ENCODE measurements around the gene NCAM1.

The NCAM1 gene

DNA sequence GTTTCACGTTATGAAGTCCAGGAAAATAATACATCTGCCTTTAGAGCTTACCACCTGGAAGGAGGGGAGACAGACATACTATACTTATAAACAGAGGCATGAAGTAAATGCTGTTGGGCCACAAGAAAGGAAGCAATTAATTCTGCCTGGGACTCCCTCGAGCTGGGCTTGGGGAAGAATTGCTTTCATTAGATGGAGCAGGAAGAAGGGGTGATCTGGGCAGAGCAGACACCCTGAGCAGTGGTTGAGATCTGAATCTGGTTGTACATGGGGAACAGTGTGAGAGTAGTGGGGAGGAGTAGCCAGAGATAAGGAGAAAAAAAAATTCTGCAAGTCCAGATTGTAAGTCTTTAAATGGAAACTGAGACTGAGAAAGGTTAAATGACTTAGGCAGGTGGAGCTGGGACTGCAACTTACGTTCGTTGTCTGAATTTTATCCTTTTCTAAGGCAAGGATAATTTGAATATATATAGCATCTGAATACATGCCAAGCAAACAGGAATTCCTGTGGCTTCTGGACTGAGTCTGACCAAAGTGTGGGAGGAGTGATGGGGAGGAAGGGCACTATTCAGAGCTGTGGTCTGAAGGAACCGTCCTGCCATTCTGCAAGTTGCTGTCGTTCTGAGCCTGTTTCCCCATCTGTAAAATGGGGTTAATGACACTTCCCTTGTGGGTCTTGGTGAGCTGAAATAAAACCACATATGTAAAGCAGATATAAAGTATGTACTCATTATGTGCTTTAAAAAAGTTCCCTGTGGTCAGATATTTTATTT lies 7.9 kb downstream of the NCAM1 start:
- TF ChIP-seq, protein P1, sequence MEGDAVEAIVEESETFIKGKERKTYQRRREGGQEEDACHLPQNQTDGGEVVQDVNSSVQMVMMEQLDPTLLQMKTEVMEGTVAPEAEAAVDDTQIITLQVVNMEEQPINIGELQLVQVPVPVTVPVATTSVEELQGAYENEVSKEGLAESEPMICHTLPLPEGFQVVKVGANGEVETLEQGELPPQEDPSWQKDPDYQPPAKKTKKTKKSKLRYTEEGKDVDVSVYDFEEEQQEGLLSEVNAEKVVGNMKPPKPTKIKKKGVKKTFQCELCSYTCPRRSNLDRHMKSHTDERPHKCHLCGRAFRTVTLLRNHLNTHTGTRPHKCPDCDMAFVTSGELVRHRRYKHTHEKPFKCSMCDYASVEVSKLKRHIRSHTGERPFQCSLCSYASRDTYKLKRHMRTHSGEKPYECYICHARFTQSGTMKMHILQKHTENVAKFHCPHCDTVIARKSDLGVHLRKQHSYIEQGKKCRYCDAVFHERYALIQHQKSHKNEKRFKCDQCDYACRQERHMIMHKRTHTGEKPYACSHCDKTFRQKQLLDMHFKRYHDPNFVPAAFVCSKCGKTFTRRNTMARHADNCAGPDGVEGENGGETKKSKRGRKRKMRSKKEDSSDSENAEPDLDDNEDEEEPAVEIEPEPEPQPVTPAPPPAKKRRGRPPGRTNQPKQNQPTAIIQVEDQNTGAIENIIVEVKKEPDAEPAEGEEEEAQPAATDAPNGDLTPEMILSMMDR (IDR thresholded peaks at IDR 0.05; ENCODE audit: low read depth, low read length), result no peak
- H3K4me3 ChIP-seq (ENCODE audit: low read depth, low read length), result no peak overlapping the region

DNA sequence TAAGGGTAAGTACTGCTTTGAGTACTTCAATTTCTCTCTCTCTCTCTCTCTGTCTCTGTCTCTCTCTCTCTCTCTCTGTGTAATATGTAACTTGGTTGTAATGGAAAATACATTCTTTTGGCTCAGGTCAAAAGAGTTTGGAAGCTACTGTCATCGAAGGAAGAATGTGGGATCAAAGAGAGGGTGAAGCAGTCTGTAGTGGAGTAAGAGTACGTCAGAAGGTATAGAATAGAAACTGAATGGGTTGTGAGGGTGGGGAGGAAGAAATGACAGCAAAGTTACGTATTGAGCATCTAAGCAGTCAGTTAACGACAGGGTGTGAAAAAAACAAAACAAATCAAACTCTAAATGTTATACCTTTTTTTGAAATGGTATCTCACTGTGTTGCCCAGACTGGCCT lies 10.0 kb downstream of the NCAM1 start:
- no peak overlapping the region for H3K4me3 ChIP-seq (ENCODE audit: low read depth, low read length)
- TF ChIP-seq, protein P1 (IDR thresholded peaks at IDR 0.05; ENCODE audit: low read depth, low read length), result no peak

DNA sequence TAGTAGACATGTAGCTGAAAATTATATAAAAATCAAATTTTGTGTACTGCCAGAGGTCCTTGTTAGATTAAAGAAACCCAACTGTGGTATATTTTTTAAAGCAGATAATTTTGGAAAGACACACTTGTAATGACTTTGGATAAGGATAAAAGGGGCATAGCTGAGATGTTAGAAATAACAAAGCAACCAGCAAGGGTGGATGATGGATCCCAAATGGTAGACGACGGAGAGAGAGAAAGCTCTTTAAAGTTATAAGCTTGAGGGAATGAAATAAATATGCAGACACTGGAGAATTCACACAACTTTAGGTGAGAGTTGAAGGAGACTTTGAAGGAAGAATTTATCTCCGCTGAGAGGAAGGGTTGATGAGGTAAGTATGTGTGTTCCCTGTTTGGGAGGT lies 10.6 kb downstream of the NCAM1 start:
- TF ChIP-seq, protein P1 (IDR thresholded peaks at IDR 0.05; ENCODE audit: low read depth, low read length), result no peak

DNA sequence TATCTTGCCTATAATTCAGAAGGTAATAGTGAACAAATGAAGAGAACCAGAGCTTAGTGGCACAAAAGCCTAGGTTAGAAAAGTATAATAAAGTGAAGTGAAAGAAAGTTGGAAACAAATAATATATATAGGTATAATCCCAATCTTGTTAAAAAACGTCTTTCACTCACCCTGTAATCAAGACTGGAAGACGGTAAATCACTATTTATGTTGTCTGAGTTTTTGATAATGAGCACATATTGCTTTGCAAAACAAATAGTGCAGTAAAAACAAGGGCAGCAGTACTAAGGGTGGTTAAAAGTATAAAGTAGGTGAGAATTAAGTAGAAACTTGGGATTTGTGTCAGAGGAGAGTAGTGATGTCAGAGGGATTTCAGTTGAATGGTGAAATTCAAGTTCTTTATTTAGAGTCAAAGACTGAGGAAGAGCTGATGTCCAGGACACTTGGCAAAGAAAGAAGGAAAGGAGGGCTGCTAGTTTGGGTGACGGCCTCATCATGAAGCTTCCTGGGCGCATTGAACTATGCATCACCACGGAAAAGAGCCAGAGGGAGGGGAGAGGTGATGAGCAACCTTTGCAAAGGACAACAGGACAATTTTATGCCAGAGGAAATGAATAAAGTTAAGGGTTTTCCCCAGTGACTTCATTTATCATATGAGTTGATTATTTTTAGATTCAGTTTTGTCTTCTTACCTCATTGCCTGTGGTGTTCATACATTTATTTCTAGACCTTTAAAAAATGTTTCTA lies 11.4 kb downstream of the NCAM1 start:
- TF ChIP-seq, protein P1 (IDR thresholded peaks at IDR 0.05; ENCODE audit: low read depth, low read length), result no peak
- H3K4me3 ChIP-seq (ENCODE audit: low read depth, low read length), result no peak overlapping the region

More for the DNA sequence above, 10.6 kb downstream of the NCAM1 start:
- H3K4me3 ChIP-seq (ENCODE audit: low read depth, low read length), result no peak overlapping the region

DNA sequence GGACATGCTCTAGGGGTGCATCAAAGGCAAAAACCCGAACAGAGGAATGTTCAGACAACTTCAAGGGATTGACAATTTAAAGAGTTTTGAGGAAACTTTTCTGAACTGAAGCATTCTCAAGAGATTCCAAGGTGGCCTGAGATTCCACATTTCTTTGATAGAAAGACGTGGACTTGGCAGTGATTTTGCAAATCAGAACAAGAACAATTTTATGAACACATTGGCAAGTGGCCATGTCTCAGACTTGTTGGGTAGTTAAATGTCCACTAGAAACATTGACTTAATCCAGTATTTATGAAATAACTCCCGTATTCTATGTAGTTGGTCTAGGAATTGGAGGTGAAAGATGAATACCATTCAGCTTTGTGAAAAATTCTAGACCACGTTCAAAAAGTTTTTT lies 13.8 kb downstream of the NCAM1 start:
- H3K4me3 ChIP-seq (ENCODE audit: low read depth, low read length), result no peak overlapping the region
- TF ChIP-seq, protein P1 (IDR thresholded peaks at IDR 0.05; ENCODE audit: low read depth, low read length), result no peak

DNA sequence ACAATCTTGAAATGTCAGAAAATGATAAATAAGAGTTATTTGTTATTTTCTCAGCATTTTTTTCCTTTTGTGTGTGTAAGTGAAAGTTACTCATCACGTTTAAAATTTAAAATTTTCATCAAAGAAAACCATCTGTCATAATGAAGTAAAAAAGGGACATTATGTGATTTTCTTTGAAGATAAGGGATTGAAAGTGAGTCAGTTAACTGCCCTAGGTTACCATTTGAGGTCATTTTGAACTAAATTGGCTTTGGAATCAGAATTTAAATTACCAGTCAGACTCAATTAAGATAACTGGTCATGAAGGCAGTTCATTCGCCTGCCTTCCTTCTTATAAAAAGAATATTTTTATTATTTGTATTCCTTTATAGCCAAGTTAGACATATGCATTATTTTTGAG lies 14.3 kb downstream of the NCAM1 start:
- no peak overlapping the region for H3K4me3 ChIP-seq (ENCODE audit: low read depth, low read length)
- TF ChIP-seq, protein P1 (IDR thresholded peaks at IDR 0.05; ENCODE audit: low read depth, low read length), result no peak

DNA sequence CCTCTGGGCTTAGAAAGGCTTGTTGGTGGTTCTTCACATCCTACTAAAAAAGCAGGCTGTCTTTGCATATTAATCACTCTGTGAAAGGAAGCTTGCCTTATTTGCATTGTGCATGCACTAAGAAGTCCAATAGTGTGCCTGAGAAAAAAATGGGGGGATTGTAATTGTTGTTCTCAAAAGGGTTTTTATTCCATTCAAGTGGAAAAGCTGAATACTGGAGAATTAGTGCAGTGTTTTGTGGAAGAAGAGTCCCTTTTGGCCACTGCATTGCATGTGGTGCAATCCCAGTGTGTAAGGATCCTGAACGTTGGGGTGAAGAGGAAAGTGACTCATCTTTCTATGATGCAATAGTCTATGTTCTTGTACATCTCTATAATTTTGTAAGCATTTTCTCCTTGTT lies 16.5 kb downstream of the NCAM1 start:
- no peak overlapping the region for H3K4me3 ChIP-seq (ENCODE audit: low read depth, low read length)
- TF ChIP-seq, protein P1 (IDR thresholded peaks at IDR 0.05; ENCODE audit: low read depth, low read length), result no peak

Data from WI38 (cell line).